ENCODE measurements around the gene MOGAT3. TPM values are rescaled to one million over a fixed set of nuclear protein-coding genes. Genes with fewer than 3 reads are reported as not detected.

MOGAT3 gene
- total RNA-seq, 1 experiment from 2014 or later: 0.15 TPM

GRCh38 chr7:101197991-101198390 lies 2.8 kb downstream of the MOGAT3 start:
- no peak overlapping the region for H3K18ac ChIP-seq (ENCODE audit: insufficient read length, low read depth, low read length)
- H4K5ac ChIP-seq (ENCODE audit: insufficient read length, low read depth, low read length): no peak overlapping the region
- Mint-ChIP-seq H3K9me3 (no peaks in the 10 kb centered on the region), H3K27me3 (ENCODE audit: low read depth) (peaks cover 11% of the 10 kb centered on the region), H3K4me3 (no peak overlapping the region), H3K4me1 (peaks cover 14 to 19% of the 10 kb centered on the region in 2 experiments), H3K36me3 (ENCODE audit: insufficient read depth in 1 of 3, low read depth in 3 of 3) (no peaks in the 10 kb centered on the region), H3K27ac (no peak overlapping the region)
- H3K79me2 ChIP-seq (ENCODE audit: insufficient read depth, low read length): no peaks in the 10 kb centered on the region
- H2AK5ac ChIP-seq (ENCODE audit: insufficient read length, low read length): no peak overlapping the region
- no peak overlapping the region for H3K4ac ChIP-seq (ENCODE audit: low read depth, low read length)
- no peak overlapping the region for H2BK120ac ChIP-seq (ENCODE audit: low read depth, low read length, poor library complexity, severe bottlenecking)
- no CpG with 5 or more reads among the region's 21 CpGs for WGBS (ENCODE audit: extremely low coverage, insufficient read length, low lambda C conversion rate)
- DNase-seq: no peak
- peaks cover 3% of the 10 kb centered on the region for H3K23me2 ChIP-seq (ENCODE audit: insufficient read length, low read depth, low read length, poor library complexity, severe bottlenecking)
- H3K9ac ChIP-seq (ENCODE audit: extremely low read depth, insufficient read length, low read length): no peak overlapping the region
- no peaks in the 10 kb centered on the region for H3K9me3 ChIP-seq (ENCODE audit: control insufficient read depth, low read depth, low read length)
- H2BK20ac ChIP-seq (ENCODE audit: low read depth, low read length, poor library complexity, severe bottlenecking): no peak overlapping the region
- H3K27ac ChIP-seq (ENCODE audit: insufficient read length, low read depth, low read length): no peak overlapping the region
- H2AFZ ChIP-seq (ENCODE audit: low read length): no peak overlapping the region
- no peak overlapping the region for H4K8ac ChIP-seq (replicated peaks; ENCODE audit: insufficient read length, low read depth, low read length)
- no peaks in the 10 kb centered on the region; the same call in 1 of the 2 replicates for H3K4me1 ChIP-seq (ENCODE audit: insufficient read depth, low read length)
- no peak overlapping the region for H2BK5ac ChIP-seq (ENCODE audit: insufficient read length, low read length)
- no peak overlapping the region for H4K91ac ChIP-seq (ENCODE audit: insufficient read length, low read depth, low read length)
- no peaks in the 10 kb centered on the region for H3K27me3 ChIP-seq (ENCODE audit: insufficient read depth, low read length)
- no peak overlapping the region for H3T11ph ChIP-seq (ENCODE audit: low read length)
- no peak overlapping the region for H3K4me2 ChIP-seq (ENCODE audit: insufficient read depth, insufficient read length, low read length)
- H3K56ac ChIP-seq (ENCODE audit: insufficient read length, low read depth, low read length): no peak overlapping the region
- H3K79me1 ChIP-seq (ENCODE audit: insufficient read depth, low read depth, low read length, poor library complexity, severe bottlenecking): no peaks in the 10 kb centered on the region
- no peak overlapping the region for H3K14ac ChIP-seq (ENCODE audit: insufficient read depth, low read length)
- no peak overlapping the region for H2BK15ac ChIP-seq (ENCODE audit: low read depth, low read length)
- no peak overlapping the region for H2BK12ac ChIP-seq (ENCODE audit: insufficient read length, low read depth, low read length)
- no peak for TF ChIP-seq CTCF (conservative IDR thresholded peaks at IDR 0.05)
- no peak overlapping the region for H3K23ac ChIP-seq (ENCODE audit: insufficient read length, low read depth, low read length)
- no peaks in the 10 kb centered on the region for H4K20me1 ChIP-seq (ENCODE audit: control insufficient read depth, insufficient read depth, insufficient read length)
